Panc1 (cell line): ENCODE measurements around the gene PEG3. TPM values are rescaled to one million over a fixed set of nuclear protein-coding genes. Genes with fewer than 3 reads are reported as not detected.

Experiments
- ATAC-seq: fragments of 200-7000 bp; cut with Tn5 transposase; 2 replicates; pipeline ENCODE4 v1.9.1; 2020; ENCODE audit warnings: mild to moderate bottlenecking, moderate library complexity
- BruUV-seq: library from RNA; stranded (reverse); fragments of 400-500 nt; replicated peaks from 2 replicates; lab custom pipeline; 2021; lab: Mats Ljungman, UMichigan
- CTCF ChIA-PET: fragments of 300-600 bp; sonication (Branson Sonifier 250); formaldehyde crosslinking; loops from one replicate; lab custom pipeline; 2022; ENCODE audit warnings: antibody characterized with exemption; lab: Charles Lee
- POLR2A ChIA-PET: fragments of 300-600 bp; sonication (Branson Sonifier 250); formaldehyde crosslinking; loops from one replicate; lab custom pipeline; 2022; ENCODE audit warnings: antibody characterized with exemption; lab: Charles Lee
- DNase-seq: peaks from one replicate; pipeline ENCODE4 v3.0.0-alpha.2; 2010; ENCODE audit warnings: low read depth, low spot score
- H3K27ac ChIP-seq: 2 replicates; pipeline ENCODE4 v1.5.1; 2011; ENCODE audit warnings: mild to moderate bottlenecking, low read length, inconsistent platforms
- H3K27me3 ChIP-seq: fragments of 200-500 bp; sonication (Bioruptor generic); 2 replicates; pipeline ENCODE4 v1.6.0; 2014; ENCODE audit warnings: low read length, inconsistent platforms; ENCODE audit not compliant: control insufficient read depth, insufficient read depth
- H3K36me3 ChIP-seq: fragments of 200-500 bp; sonication (Bioruptor generic); 2 replicates; pipeline ENCODE4 v1.5.1; 2014; ENCODE audit warnings: inconsistent platforms, mild to moderate bottlenecking, low read length, moderate library complexity; ENCODE audit not compliant: control insufficient read depth, insufficient read depth
- H3K4me1 ChIP-seq: 2 replicates; pipeline ENCODE4 v1.5.1; 2011; ENCODE audit warnings: inconsistent platforms, mild to moderate bottlenecking, low read length, moderate library complexity; ENCODE audit not compliant: control insufficient read depth, insufficient read depth
- H3K4me3 ChIP-seq, 2 experiments: 2 replicates each; pipeline ENCODE4 v1.5.1; 2011 to 2012; ENCODE audit warnings: low read depth in 2 of 2, low read length in 2 of 2, mild to moderate bottlenecking in 2 of 2, inconsistent platforms in 1 of 2, moderate library complexity in 1 of 2
- H3K9me3 ChIP-seq: fragments of 200-500 bp; sonication (Bioruptor generic); 2 replicates; pipeline ENCODE4 v1.5.1; 2014; ENCODE audit warnings: low read depth, mild to moderate bottlenecking, inconsistent platforms, low read length, moderate library complexity; ENCODE audit not compliant: control insufficient read depth, insufficient read depth
- CTCF ChIP-seq: fragments of 450-650 bp; IDR thresholded peaks from 2 replicates; pipeline ENCODE4 v1.5.1; 2017; ENCODE audit warnings: mild to moderate bottlenecking
- POLR2AphosphoS5 ChIP-seq: IDR thresholded peaks from 2 replicates; pipeline ENCODE4 v1.6.1; 2012; ENCODE audit warnings: mild to moderate bottlenecking, low read depth, low read length, moderate library complexity
- REST ChIP-seq, 2 experiments: IDR thresholded peaks; 2 replicates each; pipeline ENCODE4 v1.6.1; 2011 to 2012; ENCODE audit warnings: low read depth in 2 of 2, control low read depth in 1 of 2, low read length in 1 of 2, mild to moderate bottlenecking in 1 of 2, moderate library complexity in 1 of 2; ENCODE audit not compliant: insufficient read depth in 1 of 2
- SIN3A ChIP-seq: IDR thresholded peaks from 2 replicates; pipeline ENCODE4 v1.6.1; 2012; ENCODE audit warnings: low read depth, mild to moderate bottlenecking, low read length, moderate library complexity, borderline replicate concordance; ENCODE audit not compliant: insufficient read depth
- TCF7L2 ChIP-seq: IDR thresholded peaks from 2 replicates; pipeline ENCODE4 v1.6.1; 2011; ENCODE audit warnings: mild to moderate bottlenecking, low read depth, low read length, inconsistent platforms
- in situ Hi-C: cut with HindIII; loops from 2 replicates; pipeline ENCODE4 v1.10.0; 2016; ENCODE audit warnings: low sequenced_read_pairs, low pct_unique_long_range_greater_than_20kb
- intact Hi-C: fragments of 100-400 bp; cut with micrococcal nuclease; formaldehyde crosslinking; loops from one replicate; pipeline ENCODE4 v1.10.0; 2022; ENCODE audit not compliant: unreplicated experiment
- total RNA-seq: library from RNA; stranded (reverse); gene quantifications from one replicate; pipeline ENCODE4 v1.2.1, GENCODE V29; 2021; ENCODE audit not compliant: unreplicated experiment

PEG3 gene
- total RNA-seq, 1 experiment from 2014 or later = 0.15 TPM

GRCh38 chr19:56835401-56835800, 5.1 kb downstream of the PEG3 start:
- CTCF ChIA-PET = no interaction called here
- POLR2A ChIA-PET = interaction anchor here (0.5 kb wide), 1 partner anchor 992 kb away, joined by 3 read pairs; no protein-coding TSS in a partner anchor
- Histone ChIP-seq H3K36me3 (no peaks in the 10 kb centered on the region), H3K9me3 (peaks cover 5% of the 10 kb centered on the region; the same call in 1 of the 2 replicates), H3K4me3 (no peak overlapping the region), H3K27me3 (no peaks in the 10 kb centered on the region), H3K4me1 (no peaks in the 10 kb centered on the region), H3K27ac (no peak overlapping the region)
- in situ Hi-C loops = no loop called here
- intact Hi-C loops = no loop called here
- BruUV-seq = no TSS peak
- TF ChIP-seq SIN3A (no peak), POLR2AphosphoS5 (no peak), REST (IDR thresholded peaks at IDR 0.05; ENCODE audit: insufficient read depth in 1 of 2, low read depth in 2 of 2, low read length in 1 of 2) (no peak), CTCF (no peak)
- no peak for DNase-seq
- ATAC-seq = no peak

- H3K4me1 ChIP-seq = no peaks in the 10 kb centered on the region
- ChIA-PET POLR2A (no interaction called here), CTCF (no interaction called here)
- no peaks in the 10 kb centered on the region for H3K27me3 ChIP-seq
- no peak for TF ChIP-seq POLR2AphosphoS5
- no peak for TF ChIP-seq SIN3A
- TF ChIP-seq TCF7L2 = no peak
- TF ChIP-seq REST (IDR thresholded peaks at IDR 0.05; ENCODE audit: insufficient read depth in 1 of 2, low read depth in 2 of 2, low read length in 1 of 2) = no peak
- no peak for TF ChIP-seq CTCF
- H3K36me3 ChIP-seq = no peaks in the 10 kb centered on the region
- ATAC-seq = no peak
- H3K9me3 ChIP-seq = peaks cover 3% of the 10 kb centered on the region; the same call in 1 of the 2 replicates
- in situ Hi-C loops (no loop called here), intact Hi-C loops (no loop called here)
- H3K27ac ChIP-seq = no peak overlapping the region
- no peak for DNase-seq
- no peak overlapping the region for H3K4me3 ChIP-seq
- BruUV-seq = no TSS peak
Observed at GRCh38 chr19:56834564-56835375, 5.8 kb downstream of the PEG3 start.
